ENCODE data around the gene BTBD1. TPM values are rescaled to one million over a fixed set of nuclear protein-coding genes. Genes with fewer than 3 reads are reported as not detected.

Gene BTBD1
- polyA plus RNA-seq, 1 of the 3 experiments (the other 2 are of a cell fraction), result 34.4 TPM

GRCh38 chr15:83104141-83104540 lies 37.1 kb upstream of the BTBD1 start:
- TF ChIP-seq CHD2 (IDR thresholded peaks at IDR 0.05; ENCODE audit: low read length, partially characterized antibody), result no peak
- 67% methylated on average over 4 of the region's 4 CpGs for WGBS (ENCODE audit: low lambda C conversion rate)
- H3K4me2 ChIP-seq, result no peak overlapping the region
- no peaks in the 10 kb centered on the region for H3K9me3 ChIP-seq
- CTCF ChIA-PET, result no interaction called here
- no peak overlapping the region for H2AFZ ChIP-seq (ENCODE audit: low read depth)
- H3K9ac ChIP-seq, result no peak overlapping the region
- no peaks in the 10 kb centered on the region for H3K9me2 ChIP-seq
- H4K20me1 ChIP-seq (ENCODE audit: insufficient read depth), result no peaks in the 10 kb centered on the region
- no peaks in the 10 kb centered on the region for H3K36me3 ChIP-seq (replicated peaks in 1 of 2; ENCODE audit: control insufficient read depth in 1 of 2, insufficient read depth in 2 of 2, low read length in 1 of 2)
- peaks cover 21% of the 10 kb centered on the region; the same call in 1 of the 2 replicates for H3K27me3 ChIP-seq (ENCODE audit: insufficient read depth)
- H3K4me3 ChIP-seq (ENCODE audit: low read depth in 2 of 2, low read length in 1 of 2), result no peak overlapping the region
- no peaks in the 10 kb centered on the region for H3K79me2 ChIP-seq (ENCODE audit: insufficient read depth)
- DNase-seq, result no peak
- H3F3A ChIP-seq (replicated peaks; ENCODE audit: insufficient read depth), result no peaks in the 10 kb centered on the region
- peaks cover 0 to 10% of the 10 kb centered on the region in 2 experiments; a peak in 1 of 4 replicates for H3K4me1 ChIP-seq (ENCODE audit: control insufficient read depth in 1 of 2, insufficient read depth in 2 of 2, low read depth in 1 of 2, low read length in 1 of 2)
- POLR2A ChIA-PET, result no interaction called here
- H3K27ac ChIP-seq (ENCODE audit: low read depth in 2 of 2, low read length in 1 of 2), result no peak overlapping the region

DNA sequence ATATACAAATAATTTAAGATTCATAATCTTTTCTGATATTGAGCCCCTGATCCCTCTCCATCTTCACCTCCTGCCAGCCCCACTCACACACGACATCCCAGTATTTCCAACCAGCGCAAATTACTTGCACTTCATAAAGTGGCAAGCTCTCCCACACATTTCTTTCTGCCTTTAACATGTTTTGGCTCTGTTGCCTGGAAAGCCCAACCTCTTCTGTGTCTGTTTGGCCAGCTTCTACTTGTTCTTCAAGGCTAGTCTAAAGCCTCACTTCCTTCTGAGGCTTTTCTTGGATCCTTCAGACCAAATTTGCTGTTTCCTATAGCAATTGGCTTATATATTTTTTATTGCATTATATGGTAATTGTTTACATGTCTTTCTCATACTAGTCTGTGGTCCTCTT lies 35.3 kb upstream of the BTBD1 start:
- ChIA-PET CTCF (interaction anchor here (1.6 kb wide), 1 partner anchor 92 kb away, joined by 3 read pairs; no protein-coding TSS in a partner anchor), POLR2A (no interaction called here)
- Histone ChIP-seq H3K9me2 (no peaks in the 10 kb centered on the region), H3K4me3 (ENCODE audit: low read depth in 2 of 2, low read length in 1 of 2) (no peak overlapping the region), H4K20me1 (ENCODE audit: insufficient read depth) (no peaks in the 10 kb centered on the region), H3F3A (replicated peaks; ENCODE audit: insufficient read depth) (no peaks in the 10 kb centered on the region), H3K36me3 (replicated peaks in 1 of 2; ENCODE audit: control insufficient read depth in 1 of 2, insufficient read depth in 2 of 2, low read length in 1 of 2) (no peaks in the 10 kb centered on the region), H3K4me2 (no peak overlapping the region), H3K27me3 (ENCODE audit: insufficient read depth) (peaks cover 13% of the 10 kb centered on the region; the same call in 1 of the 2 replicates), H3K79me2 (ENCODE audit: insufficient read depth) (no peaks in the 10 kb centered on the region), H3K4me1 (ENCODE audit: control insufficient read depth in 1 of 2, insufficient read depth in 2 of 2, low read depth in 1 of 2, low read length in 1 of 2) (no peaks in the 10 kb centered on the region; a peak in 1 of 4 replicates), H2AFZ (ENCODE audit: low read depth) (no peak overlapping the region), H3K9me3 (no peaks in the 10 kb centered on the region; the same call in 1 of the 2 replicates), H3K27ac (ENCODE audit: low read depth in 2 of 2, low read length in 1 of 2) (no peak overlapping the region), H3K9ac (no peak overlapping the region)
- TF ChIP-seq IRF3 (IDR thresholded peaks at IDR 0.05; ENCODE audit: low read depth, low read length), result no peak
- no peak for TF ChIP-seq USF1 (IDR thresholded peaks at IDR 0.05; ENCODE audit: borderline replicate concordance, low read depth)
- TF ChIP-seq, protein P1, sequence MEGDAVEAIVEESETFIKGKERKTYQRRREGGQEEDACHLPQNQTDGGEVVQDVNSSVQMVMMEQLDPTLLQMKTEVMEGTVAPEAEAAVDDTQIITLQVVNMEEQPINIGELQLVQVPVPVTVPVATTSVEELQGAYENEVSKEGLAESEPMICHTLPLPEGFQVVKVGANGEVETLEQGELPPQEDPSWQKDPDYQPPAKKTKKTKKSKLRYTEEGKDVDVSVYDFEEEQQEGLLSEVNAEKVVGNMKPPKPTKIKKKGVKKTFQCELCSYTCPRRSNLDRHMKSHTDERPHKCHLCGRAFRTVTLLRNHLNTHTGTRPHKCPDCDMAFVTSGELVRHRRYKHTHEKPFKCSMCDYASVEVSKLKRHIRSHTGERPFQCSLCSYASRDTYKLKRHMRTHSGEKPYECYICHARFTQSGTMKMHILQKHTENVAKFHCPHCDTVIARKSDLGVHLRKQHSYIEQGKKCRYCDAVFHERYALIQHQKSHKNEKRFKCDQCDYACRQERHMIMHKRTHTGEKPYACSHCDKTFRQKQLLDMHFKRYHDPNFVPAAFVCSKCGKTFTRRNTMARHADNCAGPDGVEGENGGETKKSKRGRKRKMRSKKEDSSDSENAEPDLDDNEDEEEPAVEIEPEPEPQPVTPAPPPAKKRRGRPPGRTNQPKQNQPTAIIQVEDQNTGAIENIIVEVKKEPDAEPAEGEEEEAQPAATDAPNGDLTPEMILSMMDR (IDR thresholded peaks at IDR 0.05), result no peak
- TF ChIP-seq EZH2phosphoT487 (IDR thresholded peaks at IDR 0.05; ENCODE audit: borderline replicate concordance, low read depth), result no peak
- no peak for TF ChIP-seq CHD2 (IDR thresholded peaks at IDR 0.05; ENCODE audit: low read length, partially characterized antibody)
- TF ChIP-seq MEF2A (IDR thresholded peaks at IDR 0.05; ENCODE audit: borderline replicate concordance, low read depth), result no peak
- TF ChIP-seq JUND (IDR thresholded peaks at IDR 0.05), result no peak
- TF ChIP-seq USF2 (IDR thresholded peaks at IDR 0.05; ENCODE audit: borderline replicate concordance, low read depth, low read length), result no peak
- TF ChIP-seq RAD21 (IDR thresholded peaks at IDR 0.05; ENCODE audit: low read length), result no peak
- no peak for TF ChIP-seq FOSL2 (IDR thresholded peaks at IDR 0.05; ENCODE audit: borderline replicate concordance, low read depth)
- TF ChIP-seq TEAD4 (IDR thresholded peaks at IDR 0.05; ENCODE audit: borderline replicate concordance, insufficient read depth), result no peak
- TF ChIP-seq GATA2 (CRISPR knock-in tag; IDR thresholded peaks at IDR 0.05), result no peak
- no peak for TF ChIP-seq TAF1 (IDR thresholded peaks at IDR 0.05; ENCODE audit: borderline replicate concordance, low read depth, low read length)
- TF ChIP-seq SIN3A (IDR thresholded peaks at IDR 0.05; ENCODE audit: borderline replicate concordance, low read depth, low read length), result no peak
- DNase-seq, result no peak
- 68% methylated on average over 2 of the region's 2 CpGs for WGBS (ENCODE audit: low lambda C conversion rate)
